ELR (cell line): Measurements from ENCODE around the gene MPND.
"Not testable (repeated sequence)": the region's sequence is repeated elsewhere in the genome, so short reads cannot be mapped to it uniquely, and the experiment has no call there.

ENCODE experiments used
- DNase-seq: peaks from one replicate; pipeline ENCODE4 v3.0.0-alpha.2; 2015; ENCODE audit warnings: low read depth

Gene MPND

DNA sequence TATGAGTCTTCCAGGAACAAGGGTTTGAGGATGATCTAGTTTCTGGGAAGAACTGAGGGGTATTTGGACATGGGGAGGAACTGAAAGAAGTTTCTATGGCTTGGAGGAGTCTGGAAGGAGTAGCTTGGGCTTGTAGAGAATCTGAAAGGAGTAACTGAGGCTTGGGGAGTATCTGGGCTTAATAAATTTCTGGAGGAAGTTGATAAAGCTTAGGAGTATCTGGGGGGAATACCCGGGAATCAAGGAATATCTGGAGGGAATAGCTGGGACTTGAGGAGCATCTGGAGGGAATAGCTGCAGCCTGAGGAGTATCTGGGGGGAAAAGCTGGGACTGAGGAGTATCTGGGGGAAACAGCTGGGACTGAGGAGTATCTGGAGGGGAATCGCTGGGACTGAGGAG lies 22.9 kb upstream of the MPND start:
- no peak for DNase-seq

DNA sequence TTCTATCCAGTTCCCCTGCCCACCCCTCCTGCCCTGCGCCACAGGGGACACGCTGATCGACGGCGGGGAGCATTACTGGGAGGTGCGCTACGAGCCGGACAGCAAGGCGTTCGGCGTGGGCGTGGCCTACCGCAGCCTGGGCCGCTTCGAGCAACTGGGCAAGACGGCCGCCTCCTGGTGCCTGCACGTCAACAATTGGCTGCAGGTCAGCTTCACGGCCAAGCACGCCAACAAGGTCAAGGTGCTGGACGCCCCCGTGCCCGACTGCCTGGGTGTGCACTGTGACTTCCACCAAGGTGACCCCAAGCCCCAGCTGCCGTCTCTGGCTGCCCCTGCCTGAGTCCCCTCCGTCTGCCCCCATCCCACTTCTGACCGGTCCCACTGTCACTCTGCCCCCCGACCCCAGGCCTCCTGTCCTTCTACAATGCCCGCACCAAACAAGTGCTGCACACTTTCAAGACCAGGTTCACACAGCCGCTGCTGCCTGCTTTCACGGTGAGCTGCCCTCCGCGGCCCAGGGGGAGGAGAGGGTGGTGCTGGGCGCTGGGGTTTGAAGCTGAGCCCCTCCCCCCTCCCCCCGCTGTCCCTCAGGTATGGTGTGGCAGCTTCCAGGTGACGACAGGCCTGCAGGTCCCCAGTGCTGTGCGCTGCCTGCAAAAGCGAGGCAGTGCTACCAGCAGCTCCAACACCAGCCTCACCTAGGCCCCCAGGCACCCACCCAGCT lies 20.3 kb upstream of the MPND start:
- no peak for DNase-seq

DNA sequence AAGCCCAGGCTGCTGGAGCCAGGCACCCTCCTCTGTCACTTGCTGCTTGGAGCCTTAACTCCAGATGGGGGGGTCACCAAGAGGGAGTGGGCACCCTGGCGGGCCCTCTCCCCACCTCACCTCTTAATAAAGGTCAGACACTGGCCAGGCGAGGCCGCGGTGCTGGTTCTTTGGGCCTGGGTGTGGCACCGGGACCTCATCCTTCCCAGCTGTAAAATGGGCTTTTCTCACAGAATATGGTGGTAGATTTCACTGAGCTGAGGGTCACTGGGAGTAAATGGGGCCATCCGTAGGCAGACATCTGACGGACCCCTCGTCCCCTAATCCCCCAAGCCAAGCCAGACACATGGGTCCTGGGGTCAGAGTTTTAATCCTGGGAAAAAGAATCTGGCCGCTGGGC lies 19.7 kb upstream of the MPND start:
- no peak for DNase-seq

DNA sequence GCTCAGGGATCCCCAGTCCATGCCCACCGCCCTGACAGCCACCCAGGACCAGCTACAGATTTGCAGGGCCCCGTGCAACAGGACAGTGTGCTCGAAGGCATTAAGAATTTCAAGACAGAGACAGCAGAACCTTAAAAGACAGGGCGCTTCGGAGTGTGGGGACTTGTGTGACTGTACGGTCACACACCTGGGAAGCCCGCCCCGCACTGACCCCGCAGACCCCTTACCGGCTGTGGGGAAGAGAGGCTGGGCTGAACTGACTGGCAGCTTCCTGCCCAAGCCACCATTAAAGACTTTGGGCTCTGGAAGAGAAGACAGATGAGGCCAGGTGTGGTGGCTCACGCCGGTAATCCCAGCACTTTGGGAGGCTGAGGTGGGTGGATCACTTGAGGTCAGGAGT lies 19.1 kb upstream of the MPND start:
- no peak for DNase-seq

DNA sequence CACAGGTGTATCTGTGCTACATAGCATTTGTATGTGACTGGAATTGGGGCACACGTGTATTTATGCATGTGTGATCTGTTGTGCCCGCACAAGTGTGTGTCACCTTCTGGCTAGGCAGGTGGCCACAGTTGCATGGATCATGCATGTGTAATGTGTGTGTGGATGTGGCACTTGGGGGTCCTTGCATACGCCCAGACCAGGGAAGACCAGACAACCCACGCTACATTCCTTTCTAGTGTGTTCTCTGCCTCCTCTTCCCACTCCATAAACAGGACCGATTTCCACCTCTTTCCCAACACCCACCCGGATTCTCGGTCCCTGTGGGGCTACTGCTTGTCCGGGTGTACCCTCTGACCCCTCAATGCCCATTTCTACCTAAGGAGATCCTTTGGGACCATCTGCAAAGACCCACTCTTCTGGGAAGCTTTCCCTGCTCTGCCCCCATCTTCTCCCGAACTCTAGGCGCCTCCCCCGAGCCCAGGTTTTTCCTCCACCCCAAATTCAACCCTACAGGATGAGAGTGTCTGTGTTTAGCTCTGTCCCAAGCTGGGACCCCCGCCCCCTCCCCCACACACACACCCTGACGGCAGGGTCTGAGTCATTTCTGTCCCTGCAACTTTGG lies 17.0 kb upstream of the MPND start:
- no peak for DNase-seq

DNA sequence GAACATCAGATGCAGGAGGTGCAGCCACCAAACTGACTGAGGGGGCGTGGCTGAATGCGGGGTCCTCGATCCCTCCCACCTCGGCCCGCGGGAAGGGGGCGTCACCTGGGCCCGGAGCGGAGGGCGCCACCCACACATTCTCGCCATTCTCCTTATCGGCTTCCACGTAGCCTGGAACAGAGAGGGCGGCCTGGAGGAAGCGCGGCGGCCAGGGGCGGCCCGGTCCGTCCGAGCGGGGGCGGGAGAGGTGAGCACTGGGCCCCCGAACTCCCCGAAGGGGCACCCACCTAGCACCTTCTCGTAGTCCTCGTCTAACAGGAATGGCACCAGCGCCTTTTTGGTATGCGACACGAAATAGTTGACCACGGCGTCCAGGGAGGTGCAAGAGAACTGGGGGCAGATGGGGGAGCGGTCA lies 16.5 kb upstream of the MPND start:
- no peak for DNase-seq

DNA sequence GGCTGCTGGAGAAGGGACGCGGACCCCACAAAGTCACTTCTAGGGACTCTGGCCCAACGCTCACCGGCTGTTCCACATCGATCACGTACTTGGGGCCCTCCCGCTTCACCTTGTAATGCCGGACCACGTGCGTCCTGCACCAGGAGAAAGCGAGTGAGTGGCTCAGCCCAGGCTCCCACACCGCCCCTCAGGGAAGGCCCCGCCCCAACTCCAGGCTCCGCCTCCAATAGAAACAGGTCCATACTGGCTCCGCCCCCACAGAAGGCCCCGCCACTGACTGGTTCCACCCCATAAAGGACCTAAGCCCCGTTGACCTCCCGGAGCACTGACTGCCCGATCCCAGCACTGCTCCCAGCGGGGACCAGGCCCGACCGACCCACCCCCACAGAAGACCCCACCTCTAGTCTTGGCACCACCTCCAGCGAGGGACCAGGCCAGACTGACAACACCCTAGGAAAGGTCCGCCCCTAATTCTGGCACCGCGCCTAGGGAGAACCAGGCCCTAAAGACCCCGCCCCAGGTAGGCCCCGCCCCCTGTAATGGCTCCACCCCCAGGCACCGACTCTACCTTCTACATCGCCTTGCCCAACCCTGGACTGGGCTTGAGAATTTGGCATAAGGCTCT lies 16.0 kb upstream of the MPND start:
- peak; percentile 61 for DNase-seq

DNA sequence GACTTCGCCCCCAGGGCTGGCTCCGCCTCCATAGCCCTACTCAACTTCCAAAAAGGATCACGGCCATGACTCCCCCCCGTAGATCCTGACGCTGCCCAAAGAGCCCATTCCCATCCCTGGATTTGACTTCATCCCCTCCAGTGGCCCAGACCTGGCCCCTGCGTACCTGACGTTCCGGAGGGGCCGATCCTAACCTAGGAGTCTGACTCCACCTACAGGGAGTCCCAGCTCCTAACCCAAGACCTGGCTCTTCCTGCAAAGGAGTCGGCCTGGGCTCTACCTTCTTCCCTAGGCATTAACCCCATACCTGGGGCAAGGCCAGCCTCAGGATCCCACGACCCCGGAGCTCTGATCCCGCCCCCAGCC lies 15.5 kb upstream of the MPND start:
- DNase-seq, result no peak

DNA sequence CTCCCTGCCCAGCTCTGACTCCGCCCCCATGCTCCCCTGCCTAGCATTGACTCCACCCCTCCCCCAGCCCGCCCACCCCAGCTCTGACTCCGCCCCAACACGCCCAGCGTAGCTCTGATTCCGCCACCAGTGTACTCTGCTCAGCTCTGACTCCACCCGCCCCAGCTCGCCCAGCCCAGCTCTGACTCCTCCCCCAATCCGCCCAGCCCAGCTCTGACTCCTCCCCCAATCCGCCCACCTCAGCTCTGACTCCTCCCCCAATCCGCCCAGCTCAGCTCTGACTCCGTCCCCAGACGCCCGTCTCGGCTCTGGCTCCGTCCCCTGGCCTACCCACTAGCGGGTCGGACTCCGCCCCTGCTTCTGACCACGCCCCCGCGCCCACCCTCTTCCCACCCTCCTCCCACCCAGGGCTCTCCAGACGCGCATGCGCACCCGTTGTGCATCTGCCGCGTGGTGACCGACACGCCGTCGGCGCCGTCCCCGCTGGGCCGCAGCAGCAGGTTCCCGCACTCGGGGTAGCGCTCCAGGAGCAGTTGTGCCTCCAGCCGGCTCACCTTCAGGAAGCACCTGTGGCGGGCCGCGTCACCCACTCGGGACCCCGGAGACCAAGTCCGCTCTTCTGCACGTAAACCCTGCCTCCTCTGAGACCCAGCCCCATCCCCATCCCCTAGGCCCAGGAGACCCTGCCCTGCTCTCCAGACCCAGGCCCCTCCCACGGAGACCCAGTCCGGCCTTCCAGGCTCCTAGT lies 14.9 kb upstream of the MPND start:
- peak; percentile 91 for DNase-seq

DNA sequence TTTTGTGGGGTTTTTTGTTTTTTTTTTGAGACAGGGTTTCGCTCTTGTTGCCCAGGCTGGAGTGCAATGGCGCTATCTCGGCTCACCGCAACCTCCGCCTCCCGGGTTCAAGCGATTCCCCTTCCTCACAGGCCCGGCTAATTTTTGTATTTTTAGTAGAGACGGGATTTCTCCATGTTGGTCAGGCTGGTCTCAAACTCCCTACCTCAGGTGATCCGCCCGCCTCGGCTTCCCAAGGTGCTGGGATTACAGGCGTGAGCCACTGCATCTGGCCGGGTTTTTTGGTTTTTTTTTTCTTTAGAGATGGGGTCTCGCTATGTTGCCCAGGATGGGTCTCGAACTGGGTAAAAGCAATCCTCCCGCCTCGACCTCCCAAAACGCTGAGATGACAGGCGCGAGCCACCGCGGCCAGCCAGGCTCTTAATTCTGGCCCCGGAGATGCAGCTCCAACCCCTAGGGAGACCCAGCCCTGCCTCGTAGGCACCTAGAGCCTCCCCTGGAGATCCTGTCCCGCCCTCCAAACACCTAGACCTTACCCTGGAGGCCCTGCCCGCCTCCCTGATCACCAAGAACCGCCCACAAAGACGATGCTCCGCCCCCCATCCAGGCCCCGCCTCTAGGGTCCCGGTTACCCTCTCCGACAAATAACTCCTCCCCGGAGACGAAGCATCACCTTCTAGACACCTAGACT lies 14.2 kb upstream of the MPND start:
- DNase-seq, result not testable (repeated sequence)

DNA sequence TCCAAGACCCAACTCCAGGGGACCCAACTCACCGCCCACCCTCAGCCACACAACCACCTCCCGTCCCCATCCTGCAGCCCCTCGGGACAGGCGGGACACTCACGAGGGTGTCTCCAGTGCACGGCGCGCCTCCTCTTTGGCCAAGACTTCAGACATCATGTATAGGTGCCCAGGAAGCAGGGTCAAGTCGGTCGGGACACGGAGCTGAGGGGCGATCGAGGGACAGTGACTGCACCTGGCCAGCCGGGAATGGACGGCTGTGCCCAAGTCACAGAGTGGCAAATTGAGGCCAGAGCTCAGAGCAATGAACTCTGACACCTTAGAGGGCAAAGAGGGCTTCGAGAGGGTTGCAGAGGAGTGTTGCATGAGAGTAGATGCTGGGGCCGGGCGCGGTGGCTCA lies 13.5 kb upstream of the MPND start:
- no peak for DNase-seq

DNA sequence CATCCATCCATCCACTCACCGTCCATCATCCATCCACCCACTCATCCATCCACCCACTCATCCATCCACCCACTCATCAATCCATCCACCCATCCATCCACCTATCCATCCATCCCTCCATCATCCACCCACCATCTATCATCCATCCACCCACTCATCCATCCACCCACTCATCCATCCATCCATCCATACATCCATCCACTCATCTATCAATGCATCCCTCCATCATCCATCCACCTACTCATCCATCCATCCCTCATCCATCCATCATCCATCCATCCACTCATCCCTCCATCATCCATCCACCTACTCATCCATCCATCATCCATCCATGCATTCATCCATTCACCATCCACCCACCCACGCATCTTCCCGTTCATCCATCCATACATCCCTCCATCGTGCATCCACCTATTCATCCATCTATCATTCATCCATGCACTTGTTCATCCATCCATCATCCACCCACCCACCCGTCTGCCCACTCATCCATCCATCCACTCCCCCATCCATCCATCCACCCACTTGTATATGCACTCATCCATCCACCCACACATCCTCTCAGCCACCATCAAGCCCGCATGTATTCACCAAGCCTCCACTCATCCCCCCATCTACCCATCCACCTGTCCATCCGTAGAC lies 8.3 kb upstream of the MPND start:
- no peak for DNase-seq

DNA sequence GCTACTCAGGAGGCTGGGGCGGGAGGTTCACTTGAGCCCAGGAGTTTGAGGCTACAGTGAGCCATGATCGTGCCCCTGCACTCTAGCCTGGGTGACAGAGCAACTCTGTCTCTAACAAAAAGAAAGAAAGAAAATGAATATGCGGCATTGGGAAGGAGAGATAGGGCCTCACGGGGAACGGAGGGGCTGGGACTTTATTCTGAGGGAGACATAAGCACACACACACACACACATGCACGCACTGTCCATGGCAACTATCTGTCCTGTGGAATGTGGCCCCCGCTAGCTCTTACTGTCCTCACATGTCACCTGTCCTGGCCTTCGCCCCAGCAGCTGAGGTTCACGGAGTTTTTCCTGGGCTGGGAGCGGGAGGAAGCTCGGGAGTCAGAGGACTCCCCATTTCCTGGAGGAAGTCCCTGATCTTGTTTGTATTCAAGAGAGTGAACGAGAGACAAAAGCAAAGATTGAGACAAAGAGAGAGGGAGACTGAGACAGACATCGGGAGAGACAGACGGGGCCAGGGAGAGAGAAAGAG lies 5.4 kb upstream of the MPND start:
- DNase-seq, result no peak

DNA sequence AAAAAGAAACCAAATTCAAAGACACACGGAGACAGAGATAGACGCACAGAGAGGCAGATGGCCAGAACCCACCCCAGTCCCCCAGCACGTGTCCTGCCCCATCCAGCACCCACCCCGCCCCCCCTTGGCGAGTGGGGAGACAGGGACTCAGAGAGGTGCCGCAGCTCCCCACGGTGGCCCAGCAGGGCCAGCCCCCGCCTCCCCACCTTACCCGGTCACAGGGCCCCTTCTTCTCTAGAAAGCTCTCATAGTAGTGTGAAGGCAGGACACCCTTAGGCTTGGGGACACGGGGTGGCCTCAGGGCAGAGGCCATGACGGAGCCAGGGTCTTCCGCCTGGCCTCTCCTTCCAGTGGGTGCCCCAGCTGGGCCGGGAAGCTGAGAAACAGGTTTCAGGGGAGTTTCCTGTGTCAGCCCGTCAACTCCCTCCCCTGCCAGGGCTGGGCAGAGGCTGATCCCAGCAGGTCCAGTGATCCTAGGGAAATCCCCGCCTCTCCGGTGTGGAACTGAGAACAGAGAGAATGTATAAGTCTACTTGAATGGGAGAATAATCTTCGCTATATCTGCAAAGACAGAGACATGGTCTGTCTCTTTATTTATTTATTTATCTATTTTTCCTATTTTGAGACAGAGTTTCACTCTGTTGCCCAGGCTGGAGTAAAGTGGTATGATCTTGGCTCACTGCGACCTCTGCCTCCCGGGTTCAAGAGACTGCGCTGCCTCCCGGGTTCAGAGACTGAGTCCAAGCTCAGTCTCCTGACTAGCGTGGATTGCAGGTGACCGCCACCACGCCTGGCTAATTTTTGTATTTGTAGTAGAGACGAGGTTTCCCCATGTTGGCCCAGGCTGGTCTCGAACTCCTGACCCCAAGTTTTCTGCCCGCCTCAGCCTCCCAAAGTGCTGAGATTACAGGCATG lies 4.7 kb upstream of the MPND start, which contains the start of gene STAP2:
TSS of gene STAP2 (minus strand) at position 387 of the 915 bp plus-strand sequence. CDS start at position 313, 74 bp downstream.
- peak; percentile 35 for DNase-seq

DNA sequence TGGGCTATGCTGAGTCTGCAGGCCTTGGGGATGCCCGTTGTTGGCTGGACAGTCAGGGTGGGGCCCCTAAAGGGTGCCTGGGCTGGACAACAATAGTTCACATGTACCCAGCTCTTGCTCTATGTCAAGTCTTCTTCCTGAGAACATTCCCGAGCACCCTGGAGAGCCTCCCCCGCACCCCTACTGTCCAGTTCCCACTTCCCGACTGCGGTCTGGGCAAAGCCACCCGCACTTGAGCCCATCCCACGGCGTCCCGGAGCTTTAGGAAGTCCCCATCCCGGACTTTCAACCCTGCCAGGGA lies 1.1 kb upstream of the MPND start:
- no peak for DNase-seq

DNA sequence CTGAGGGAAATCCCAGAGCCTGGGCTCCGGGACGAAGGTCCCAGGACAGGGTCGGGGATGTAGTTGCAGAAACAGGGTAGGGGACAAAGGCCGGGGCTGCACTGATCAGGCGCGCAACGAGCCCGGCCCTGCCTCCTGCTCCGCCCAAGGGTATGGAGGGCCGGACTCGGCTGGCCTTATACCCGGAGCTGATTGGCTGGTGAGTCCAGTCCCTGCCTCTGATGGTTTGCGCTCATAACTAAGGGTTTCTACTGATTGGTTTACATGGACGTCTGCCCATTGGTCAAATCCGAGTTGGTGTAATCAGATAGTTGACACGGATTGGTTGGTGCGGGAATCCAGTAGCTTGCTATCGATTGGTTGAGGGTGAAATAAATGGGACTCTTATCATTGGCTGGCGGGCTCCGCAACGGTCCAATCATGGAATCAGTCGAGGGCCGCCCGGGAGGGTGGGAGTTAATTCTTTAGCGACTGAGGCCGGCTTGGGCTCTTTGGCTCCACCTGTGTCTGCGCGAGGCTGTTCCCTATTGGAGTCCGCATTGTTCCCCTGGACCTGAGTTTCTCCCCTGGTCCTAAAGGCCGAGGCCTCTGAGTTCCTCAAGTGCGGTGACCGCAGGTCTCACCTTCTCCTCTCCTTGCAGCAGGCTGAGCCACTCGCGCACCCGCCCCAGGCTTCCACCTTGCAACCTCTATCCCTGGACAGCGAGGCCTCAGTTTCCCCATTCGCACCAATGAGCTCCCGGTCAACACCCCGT lies 570 bp upstream of the MPND start:
- DNase-seq, result peak; percentile 100

DNA sequence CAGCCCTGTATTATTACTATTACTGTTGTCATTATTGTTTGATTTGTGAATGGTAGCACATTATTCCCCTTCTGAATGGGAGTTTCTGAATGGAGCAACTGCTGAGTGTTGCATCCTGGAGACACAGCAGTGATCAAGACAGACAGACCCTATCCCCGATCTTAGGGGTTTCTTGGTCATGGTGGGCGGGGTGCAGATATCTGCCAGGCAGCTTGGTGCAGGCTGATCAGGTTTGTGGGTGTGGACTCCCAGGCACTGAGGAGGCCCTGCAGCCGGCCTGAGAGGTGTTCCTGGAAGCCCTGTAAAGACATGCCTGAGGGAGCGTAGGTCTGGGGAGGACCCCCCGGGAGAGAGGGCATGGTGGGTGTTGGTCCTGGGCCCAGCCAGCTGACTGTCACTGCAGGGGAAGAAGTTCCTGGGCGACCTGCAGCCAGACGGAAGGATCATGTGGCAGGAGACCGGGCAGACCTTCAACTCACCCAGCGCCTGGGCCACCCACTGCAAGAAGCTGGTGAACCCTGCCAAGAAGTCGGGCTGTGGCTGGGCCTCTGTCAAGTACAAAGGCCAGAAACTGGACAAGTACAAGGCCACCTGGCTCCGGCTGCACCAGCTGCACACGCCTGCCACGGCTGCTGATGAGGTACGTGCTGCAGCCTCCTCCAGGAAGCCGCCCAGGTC lies 2.1 kb downstream of the MPND start:
- DNase-seq, result no peak

DNA sequence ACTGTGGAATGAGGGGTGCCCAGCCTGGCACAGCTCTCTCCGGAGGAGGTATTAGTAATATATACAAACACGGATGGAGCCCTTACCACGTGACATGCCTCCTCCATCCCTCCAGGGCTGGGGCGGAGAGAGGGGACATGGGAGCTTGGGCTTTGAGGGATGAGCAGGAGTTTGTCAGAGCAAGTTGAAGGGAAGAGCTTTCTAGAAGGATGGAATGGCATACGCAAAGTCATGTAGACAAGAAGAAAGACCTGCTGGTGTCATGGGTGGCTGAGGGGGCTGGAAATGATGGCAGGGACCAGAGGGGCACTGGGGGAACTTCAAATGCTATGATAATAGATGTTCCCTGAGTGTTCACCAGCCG lies 2.6 kb downstream of the MPND start:
- no peak for DNase-seq

DNA sequence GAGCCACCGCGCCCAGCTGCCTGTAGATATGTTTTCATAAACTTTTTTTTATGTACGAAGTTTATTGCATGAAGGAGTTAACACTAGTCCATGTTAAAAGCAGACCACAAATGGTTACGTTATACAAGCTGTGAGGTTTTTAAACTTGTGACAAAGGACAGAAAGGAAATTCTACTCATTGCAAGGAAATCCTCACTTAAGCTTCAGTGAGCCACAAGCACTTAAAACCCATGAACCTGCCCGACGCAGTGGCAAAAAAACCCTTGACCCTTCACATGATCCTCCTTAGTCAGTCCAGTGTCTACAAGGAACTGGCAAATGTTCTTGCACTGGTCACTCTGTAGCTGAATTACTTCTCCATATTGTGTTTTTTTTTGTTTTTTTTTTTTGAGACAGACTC lies 4.2 kb downstream of the MPND start:
- no peak for DNase-seq
